H1 (cell line): ENCODE results near the gene PRKG2. TPM values are rescaled to one million over a fixed set of nuclear protein-coding genes. Genes with fewer than 3 reads are reported as not detected.

Experiments
- CTCF ChIA-PET: fragments of 300-600 bp; sonication (Branson Sonifier 250); formaldehyde crosslinking; loops from one replicate; lab custom pipeline; 2021; ENCODE audit not compliant: partially characterized antibody; lab: Charles Lee
- POLR2A ChIA-PET: fragments of 300-600 bp; sonication (Branson Sonifier 250); formaldehyde crosslinking; loops from one replicate; lab custom pipeline; 2021; ENCODE audit warnings: inconsistent platforms; ENCODE audit not compliant: partially characterized antibody; lab: Charles Lee
- DNase-seq, 2 experiments: peaks; one replicate each; pipeline versions ENCODE4 v3.0.0 to v3.0.0-alpha.2; 2010 to 2022; ENCODE audit warnings: low spot score in 2 of 2, low read depth in 1 of 2, mixed read lengths in 1 of 2
- FAIRE-seq: peaks from 2 replicates; lab custom pipeline; 2011; peaks lifted over from hg19 to GRCh38; lab: Jason Lieb, UNC
- H2AFZ ChIP-seq: 2 replicates; pipeline ENCODE4 v1.8.1; 2012; ENCODE audit warnings: low read length, inconsistent platforms
- H2AK5ac ChIP-seq: 2 replicates; pipeline ENCODE4 v1.6.1; 2013; ENCODE audit warnings: low read depth, low read length
- H2BK120ac ChIP-seq: replicated peaks from 2 replicates; pipeline ENCODE3; 2013; ENCODE audit warnings: low read depth, low read length, inconsistent platforms
- H2BK12ac ChIP-seq: 2 replicates; pipeline ENCODE4 v1.6.1; 2013; ENCODE audit warnings: low read depth, low read length
- H2BK15ac ChIP-seq: 2 replicates; pipeline ENCODE4 v1.6.1; 2013; ENCODE audit warnings: low read length
- H2BK20ac ChIP-seq: 2 replicates; pipeline ENCODE4 v1.6.1; 2013; ENCODE audit warnings: low read length
- H2BK5ac ChIP-seq: 2 replicates; pipeline ENCODE4 v1.6.1; 2013; ENCODE audit warnings: low read depth, low read length
- H3K14ac ChIP-seq: 2 replicates; pipeline ENCODE4 v1.6.1; 2013; ENCODE audit warnings: inconsistent platforms; ENCODE audit not compliant: insufficient read length
- H3K18ac ChIP-seq: 2 replicates; pipeline ENCODE4 v1.6.1; 2013; ENCODE audit warnings: low read length; ENCODE audit errors: extremely low read depth
- H3K23ac ChIP-seq: 2 replicates; pipeline ENCODE4 v1.6.1; 2013; ENCODE audit warnings: inconsistent platforms; ENCODE audit not compliant: insufficient read length
- H3K23me2 ChIP-seq: 2 replicates; pipeline ENCODE4 v1.6.1; 2013; ENCODE audit warnings: low read depth, low read length
- H3K27ac ChIP-seq: 2 replicates; pipeline ENCODE4 v1.6.1; 2011; ENCODE audit warnings: low read depth, low read length, inconsistent platforms
- H3K27me3 ChIP-seq, 4 experiments: replicated peaks in 1 of 4; 1 replicate in 1 of 4; 2 replicates in 3 of 4; pipeline versions ENCODE4 v1.6.1 to v1.8.1; 2011 to 2013; ENCODE audit warnings: low read length in 3 of 4, mild to moderate bottlenecking in 3 of 4, inconsistent platforms in 2 of 4, mixed read lengths in 2 of 4, moderate library complexity in 1 of 4; ENCODE audit not compliant: control insufficient read depth in 3 of 4, insufficient read depth in 3 of 4; ENCODE audit errors: extremely low read depth in 1 of 4
- H3K36me3 ChIP-seq, 4 experiments: 2 replicates each; pipeline versions ENCODE4 v1.6.1 to v1.8.1; 2011 to 2013; ENCODE audit warnings: mild to moderate bottlenecking in 4 of 4, low read length in 3 of 4, moderate library complexity in 2 of 4, control low read depth in 1 of 4, inconsistent platforms in 1 of 4; ENCODE audit not compliant: insufficient read depth in 4 of 4, control insufficient read depth in 2 of 4
- H3K4ac ChIP-seq: replicated peaks from 2 replicates; pipeline ENCODE3; 2013; ENCODE audit warnings: low read length, low read depth, mixed read lengths, inconsistent platforms; ENCODE audit not compliant: insufficient read length
- H3K4me1 ChIP-seq, 4 experiments: replicated peaks in 1 of 4; 1 replicate in 1 of 4; 2 replicates in 3 of 4; pipeline versions ENCODE4 v1.6.1 to v1.8.1; 2011 to 2013; ENCODE audit warnings: low read length in 3 of 4, inconsistent platforms in 2 of 4, mixed read lengths in 1 of 4; ENCODE audit not compliant: insufficient read depth in 4 of 4, control insufficient read depth in 3 of 4
- H3K4me2 ChIP-seq, 2 experiments: 2 replicates each; pipeline versions ENCODE4 v1.6.1 to v1.8.1; 2011 to 2013; ENCODE audit warnings: low read depth in 2 of 2, low read length in 2 of 2, control low read depth in 1 of 2, inconsistent platforms in 1 of 2, mild to moderate bottlenecking in 1 of 2; ENCODE audit not compliant: insufficient read depth in 1 of 2
- H3K4me3 ChIP-seq, 4 experiments: fragments of 200-600, 300-600 bp in 1 of 4; sonication (generic), shearing (Covaris generic), sonication (Bioruptor Twin) in 1 of 4; 2 replicates each; pipeline versions ENCODE4 v1.5.1 to v1.8.1; 2011 to 2016; ENCODE audit warnings: low read length in 4 of 4, low read depth in 3 of 4, control low read depth in 2 of 4, inconsistent platforms in 2 of 4, mild to moderate bottlenecking in 2 of 4, mixed read lengths in 1 of 4, moderate library complexity in 1 of 4; ENCODE audit not compliant: insufficient read depth in 2 of 4; ENCODE audit errors: extremely low read depth in 1 of 4
- H3K56ac ChIP-seq: replicated peaks from 2 replicates; pipeline ENCODE3; 2013; ENCODE audit warnings: low read depth, mild to moderate bottlenecking, mixed read lengths, low read length, inconsistent platforms; ENCODE audit not compliant: insufficient read length
- H3K79me1 ChIP-seq: 2 replicates; pipeline ENCODE4 v1.6.1; 2013; ENCODE audit warnings: low read depth, low read length, control low read depth
- H3K79me2 ChIP-seq, 2 experiments: 2 replicates each; pipeline versions ENCODE4 v1.6.1 to v1.8.1; 2012 to 2013; ENCODE audit warnings: low read length in 2 of 2, mild to moderate bottlenecking in 2 of 2, inconsistent platforms in 1 of 2; ENCODE audit not compliant: insufficient read depth in 2 of 2, control insufficient read depth in 1 of 2
- H3K9ac ChIP-seq, 4 experiments: replicated peaks in 1 of 4; 1 replicate in 1 of 4; 2 replicates in 3 of 4; pipeline versions ENCODE4 v1.6.1 to v1.8.1; 2011 to 2013; ENCODE audit warnings: low read depth in 3 of 4, low read length in 3 of 4, control low read depth in 2 of 4, mild to moderate bottlenecking in 2 of 4, moderate library complexity in 2 of 4, inconsistent platforms in 1 of 4; ENCODE audit errors: extremely low read depth in 1 of 4
- H3K9me3 ChIP-seq, 2 experiments: 2 replicates each; pipeline versions ENCODE4 v1.6.1 to v1.8.1; 2012 to 2013; ENCODE audit warnings: mild to moderate bottlenecking in 2 of 2, moderate library complexity in 2 of 2, control low read depth in 1 of 2, inconsistent platforms in 1 of 2, low read depth in 1 of 2, low read length in 1 of 2, mixed read lengths in 1 of 2; ENCODE audit not compliant: insufficient read depth in 2 of 2
- H4K20me1 ChIP-seq, 2 experiments: replicated peaks in 1 of 2; 2 replicates each; pipeline versions ENCODE3 to v1.8.1; 2011 to 2013; ENCODE audit warnings: inconsistent platforms in 2 of 2, low read length in 2 of 2, mild to moderate bottlenecking in 1 of 2; ENCODE audit not compliant: insufficient read depth in 2 of 2, control insufficient read depth in 1 of 2
- H4K5ac ChIP-seq: 2 replicates; pipeline ENCODE4 v1.6.1; 2013; ENCODE audit warnings: low read length, low read depth, mixed read lengths, inconsistent platforms; ENCODE audit not compliant: insufficient read length
- H4K8ac ChIP-seq: 2 replicates; pipeline ENCODE4 v1.8.0; 2013; ENCODE audit warnings: mild to moderate bottlenecking, moderate library complexity, low read length, inconsistent platforms; ENCODE audit not compliant: insufficient read depth; ENCODE audit errors: extremely low read depth
- H4K91ac ChIP-seq: replicated peaks from 2 replicates; pipeline ENCODE3; 2013; ENCODE audit warnings: low read length, mixed read lengths, inconsistent platforms; ENCODE audit not compliant: insufficient read length
- SP4 ChIP-seq: IDR thresholded peaks from 2 replicates; pipeline ENCODE4 v1.6.1; 2012; ENCODE audit warnings: low read length, inconsistent platforms
- TCF12 ChIP-seq: IDR thresholded peaks from 2 replicates; pipeline ENCODE4 v1.6.1; 2011; ENCODE audit warnings: low read depth, mild to moderate bottlenecking, low read length
- WGBS, 2 experiments: shearing (Covaris generic) in 1 of 2; methylation state at CpG; one replicate each; pipeline versions ENCODE4 v1.1.6 to v1.1.7; 2013 to 2015; ENCODE audit warnings: low lambda C conversion rate in 2 of 2, mixed read lengths in 2 of 2, inconsistent platforms in 1 of 2, low coverage in 1 of 2, missing lambda C conversion rate in 1 of 2; ENCODE audit not compliant: insufficient replicate concordance in 2 of 2, insufficient coverage in 1 of 2, insufficient read length in 1 of 2; ENCODE audit errors: extremely low coverage in 1 of 2, missing lambda C conversion rate in 1 of 2; 5-methylcytosine and 5-hydroxymethylcytosine counted together
- polyA plus RNA-seq, 7 experiments: library from polyadenylated mRNA; depleted of rRNA in 3 of 7; stranded (reverse) in 5 of 7; unstranded in 2 of 7; fragments of >200 nt in 5 of 7; fragments of 200-250 nt in 2 of 7; gene quantifications; 1 replicate in 5 of 7; 2 replicates in 1 of 7; 4 replicates in 1 of 7; pipeline versions ENCODE4 v1.2.1 to v1.2.3, GENCODE V29; 2011 to 2013; ENCODE audit warnings: missing spikeins in 2 of 7, mixed read lengths in 2 of 7
- total RNA-seq: library from RNA; stranded (reverse); fragmentation: NEBNext Ultra II Directional; extraction: Animal tissue kit (Norgen Biotek cat#: 25700); gene quantifications from 2 replicates; pipeline ENCODE4 v1.2.1, GENCODE V29; 2021

The PRKG2 gene
- total and polyA plus RNA-seq, 2 of the 8 experiments (the other 6 are each of a cell fraction or from before 2014, with no cell fraction given): 0.45 to 1.2 TPM

DNA sequence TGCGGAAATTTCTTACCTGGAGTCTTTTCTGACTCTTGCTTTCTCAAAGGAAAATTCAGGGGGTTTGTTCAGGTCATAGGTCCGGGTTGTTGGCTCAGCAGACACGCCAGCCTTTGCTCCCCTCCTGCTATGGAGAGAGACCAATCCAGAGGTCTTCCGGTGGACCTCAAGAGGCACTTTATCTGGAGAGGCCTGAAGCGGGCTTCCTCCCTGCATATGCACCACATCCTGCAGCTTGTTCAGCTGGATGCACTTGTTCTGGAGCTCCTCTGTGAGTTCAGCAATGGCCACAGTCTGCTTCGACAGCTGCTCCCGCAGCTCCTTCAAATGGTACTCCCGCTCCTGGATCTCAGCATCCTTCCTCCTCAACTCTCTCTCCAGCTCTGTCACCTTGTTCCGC lies 10.5 kb downstream of the PRKG2 start:
- Histone ChIP-seq H3K9ac (no peak overlapping the region), H4K5ac (no peak overlapping the region), H2BK20ac (no peak overlapping the region), H3K4me2 (no peak overlapping the region), H2BK5ac (no peak overlapping the region), H2AFZ (no peak overlapping the region), H3K23ac (no peak overlapping the region), H4K8ac (no peak overlapping the region), H2BK12ac (no peak overlapping the region), H3K9me3 (no peaks in the 10 kb centered on the region), H3K23me2 (no peaks in the 10 kb centered on the region), H2AK5ac (no peak overlapping the region), H3K27ac (no peak overlapping the region), H3K79me1 (no peaks in the 10 kb centered on the region), H3K36me3 (no peaks in the 10 kb centered on the region), H3K18ac (no peak overlapping the region), H3K79me2 (no peaks in the 10 kb centered on the region), H2BK120ac (no peak overlapping the region), H4K20me1 (no peaks in the 10 kb centered on the region), H2BK15ac (no peak overlapping the region), H3K4me1 (no peaks in the 10 kb centered on the region), H3K56ac (no peak overlapping the region), H3K4ac (no peak overlapping the region), H4K91ac (no peak overlapping the region), H3K14ac (no peak overlapping the region), H3K4me3 (no peak overlapping the region), H3K27me3 (no peaks in the 10 kb centered on the region)
- WGBS, 2 experiments: 88% methylated on average over 9 of the region's 9 CpGs; no CpG with 5 or more reads in 1 of the 2 experiments
- POLR2A ChIA-PET: no interaction called here
- no peak for DNase-seq
- CTCF ChIA-PET: interaction anchor here (0.6 to 0.7 kb wide), 3 partner anchors 21 to 100 kb away, joined by 3 to 4 read pairs (median 3); no protein-coding TSS in a partner anchor
- FAIRE-seq: no peak
- TF ChIP-seq TCF12 (no peak), SP4 (no peak)
